HG02938 (cell line): ENCODE results near the gene TEX19.
"Not testable (repeated sequence)": the region's sequence is repeated elsewhere in the genome, so short reads cannot be mapped to it uniquely, and the experiment has no call there.

Source experiments
- ATAC-seq: cut with Tn5 transposase; IDR thresholded peaks from one replicate; pipeline ENCODE4 v1.9.1; 2021; ENCODE audit warnings: mild to moderate bottlenecking, moderate library complexity; ENCODE audit not compliant: unreplicated experiment

TEX19 gene

GRCh38 chr17:82406131-82406671 is 47.2 kb downstream of the TEX19 start:
- no peak for ATAC-seq

GRCh38 chr17:82407255-82407654 is 48.2 kb downstream of the TEX19 start:
- no peak for ATAC-seq

GRCh38 chr17:82408288-82408937 is 49.4 kb downstream of the TEX19 start:
- ATAC-seq = no peak

- ATAC-seq = no peak
Measured at GRCh38 chr17:82408938-82409318, 49.9 kb downstream of the TEX19 start.

DNA sequence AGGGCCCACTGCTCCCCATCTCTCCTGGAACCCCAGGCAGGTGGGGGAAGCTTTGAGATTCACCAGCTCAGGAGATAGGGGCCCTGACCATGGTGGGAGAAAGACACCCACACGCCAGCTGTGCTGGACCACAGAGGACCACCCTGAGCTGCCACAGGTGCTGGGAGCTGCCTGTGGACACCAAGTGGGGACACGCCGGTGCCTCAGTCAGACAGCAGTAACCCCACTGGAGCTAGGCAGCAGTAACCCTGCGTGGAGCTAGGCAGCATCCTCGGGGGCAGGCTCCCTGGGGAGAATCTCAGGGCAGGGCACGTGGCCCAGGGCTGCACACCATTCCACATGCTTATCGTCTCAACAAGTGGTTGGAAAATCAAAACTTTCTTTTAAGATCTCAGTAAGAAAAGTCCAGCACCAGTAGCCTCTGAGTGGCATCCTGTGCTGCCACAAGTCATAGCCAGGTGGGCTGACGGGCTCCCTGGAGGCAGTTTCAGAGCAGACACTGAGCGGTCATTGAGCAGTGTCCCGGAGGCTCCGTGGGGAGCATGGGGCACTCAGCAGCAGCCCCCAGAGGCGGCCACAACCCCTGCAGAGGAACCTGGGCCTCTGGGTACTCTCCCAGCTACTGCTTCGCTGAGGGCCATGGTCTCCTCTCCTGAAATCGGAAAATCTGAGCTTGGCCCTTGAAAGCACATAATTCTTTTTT is 51.1 kb downstream of the TEX19 start:
- no peak for ATAC-seq

DNA sequence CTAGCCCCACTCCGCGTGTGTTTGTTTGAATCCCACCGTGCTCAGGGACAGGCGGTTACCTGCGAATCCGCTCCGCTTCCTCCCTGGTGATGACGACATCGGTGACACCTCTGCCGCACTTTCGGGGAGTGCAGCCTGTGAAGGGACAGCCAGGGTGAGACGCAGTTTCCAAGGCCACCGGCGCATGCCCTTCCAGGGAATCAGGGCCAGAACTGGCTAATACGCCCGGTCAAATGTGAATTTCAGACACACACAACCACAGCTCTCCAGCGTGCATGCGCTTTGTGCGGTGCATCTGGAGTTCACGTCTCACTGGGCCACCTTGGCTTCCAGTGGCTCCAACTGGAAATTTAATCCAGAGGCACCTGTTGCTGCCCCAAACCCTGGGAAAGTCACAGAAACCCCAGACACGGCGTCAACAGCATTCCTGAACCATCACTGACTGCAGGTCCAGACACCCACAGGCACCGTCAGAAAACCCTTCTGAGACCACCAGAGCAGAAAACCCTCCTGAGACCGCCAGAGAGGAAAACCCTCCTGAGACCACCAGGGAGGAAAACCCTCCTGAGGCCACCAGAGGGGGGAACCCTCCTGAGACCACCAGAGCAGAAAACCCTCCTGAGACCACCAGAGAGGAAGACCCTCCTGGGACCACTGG is 52.5 kb downstream of the TEX19 start:
- no peak for ATAC-seq

DNA sequence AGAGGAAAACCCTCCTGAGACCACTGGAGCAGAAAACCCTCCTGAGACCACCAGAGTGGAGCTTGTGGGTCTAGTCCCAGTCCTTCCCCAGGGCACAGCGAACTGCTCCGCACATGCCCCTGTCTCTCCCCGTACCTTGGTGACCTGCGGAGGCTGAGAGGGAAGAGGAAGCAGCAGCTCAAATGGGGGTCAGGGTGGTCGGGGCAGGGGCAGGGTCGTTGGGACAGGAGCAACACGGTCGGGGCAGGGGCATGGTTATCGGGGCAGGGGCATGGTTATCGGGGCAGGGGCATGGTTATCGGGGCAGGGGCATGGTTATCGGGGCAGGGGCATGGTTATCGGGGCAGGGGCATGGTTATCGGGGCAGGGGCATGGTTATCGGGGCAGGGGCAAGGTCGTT is 53.0 kb downstream of the TEX19 start:
- ATAC-seq = not testable (repeated sequence)

GRCh38 chr17:82412535-82413520 is 53.8 kb downstream of the TEX19 start:
- no peak for ATAC-seq
